Stimulated activated effector memory CD8-positive, alpha-beta T cell treated with anti-CD3 and anti-CD28 coated beads, Interleukin-12 subunit alpha, Interleukin-12 subunit beta, amount 100 ng/mL, for 72 hours (primary cell): ENCODE measurements around the gene LENG1.
"Not testable (repeated sequence)": the region's sequence is repeated elsewhere in the genome, so short reads cannot be mapped to it uniquely, and the experiment has no call there.

Experiments used
- ATAC-seq: fragments of 150-1000 bp; cut with Tn5 transposase; 2 replicates; pipeline ENCODE4 v1.10.0; 2021
- DNase-seq, 2 donors: peaks; one replicate each; pipeline ENCODE4 v3.0.0; 2021 to 2022; ENCODE audit warnings: low spot score in 2 of 2
- H3K27ac Mint-ChIP-seq: one replicate; pipeline ENCODE4 v1.8.0; 2022; ENCODE audit warnings: mild to moderate bottlenecking, mixed read lengths
- H3K36me3 Mint-ChIP-seq: one replicate; pipeline ENCODE4 v1.8.0; 2022; ENCODE audit warnings: mild to moderate bottlenecking, mixed read lengths
- H3K4me1 Mint-ChIP-seq: one replicate; pipeline ENCODE4 v1.8.0; 2022; ENCODE audit warnings: mixed read lengths
- H3K4me3 Mint-ChIP-seq: one replicate; pipeline ENCODE4 v1.8.0; 2022; ENCODE audit warnings: mild to moderate bottlenecking, mixed read lengths
- H3K9me3 Mint-ChIP-seq: one replicate; pipeline ENCODE4 v1.8.0; 2022; ENCODE audit warnings: mixed read lengths

Gene LENG1

GRCh38 chr19:54159352-54160181 is at the start of gene LENG1:
Gene LENG1, minus strand, starts transcription at chr19:54159721. Its CDS starts 26 bp downstream, at chr19:54159695.
- DNase-seq: peak; percentile 85 to 97
- Mint-ChIP-seq H3K36me3 (peaks cover 58% of the 10 kb centered on the region), H3K27ac (peak within 1 kb of the TSS; percentile 93), H3K4me1 (peaks cover 68% of the 10 kb centered on the region), H3K9me3 (no peaks in the 10 kb centered on the region), H3K4me3 (peak within 1 kb of the TSS; percentile 91)
- ATAC-seq: peak; percentile 95

GRCh38 chr19:54208784-54209057 is 49.2 kb upstream of the LENG1 start:
- Mint-ChIP-seq H3K27ac (peak overlapping the region; percentile 90), H3K4me3 (peak overlapping the region; percentile 88), H3K36me3 (peaks cover 93% of the 10 kb centered on the region), H3K9me3 (no peaks in the 10 kb centered on the region), H3K4me1 (peaks cover 78% of the 10 kb centered on the region)
- DNase-seq (peak in 1 of 2 donors; percentile 63), ATAC-seq (no peak)

GRCh38 chr19:54207983-54208783 is 48.7 kb upstream of the LENG1 start:
- Mint-ChIP-seq H3K4me1 (peaks cover 83% of the 10 kb centered on the region), H3K4me3 (peak overlapping the region; percentile 88), H3K9me3 (no peaks in the 10 kb centered on the region), H3K27ac (peak overlapping the region; percentile 90), H3K36me3 (peaks cover 97% of the 10 kb centered on the region)
- ATAC-seq: no peak
- peak in 1 of 2 donors; percentile 63 for DNase-seq

GRCh38 chr19:54207676-54207982 is 48.1 kb upstream of the LENG1 start:
- peak overlapping the region; percentile 88 for H3K4me3 Mint-ChIP-seq
- H3K4me1 Mint-ChIP-seq: peaks cover 89% of the 10 kb centered on the region
- no peak for ATAC-seq
- no peaks in the 10 kb centered on the region for H3K9me3 Mint-ChIP-seq
- peak overlapping the region; percentile 90 for H3K27ac Mint-ChIP-seq
- H3K36me3 Mint-ChIP-seq: peaks cover 97% of the 10 kb centered on the region
- DNase-seq: no peak

- Mint-ChIP-seq H3K36me3 (peaks cover 97% of the 10 kb centered on the region), H3K27ac (peak overlapping the region; percentile 90), H3K4me1 (peaks cover 93% of the 10 kb centered on the region), H3K4me3 (peak overlapping the region; percentile 88)
- ATAC-seq, H3K9me3 Mint-ChIP-seq, DNase-seq: not testable (repeated sequence)
Measured at GRCh38 chr19:54207193-54207592, 47.7 kb upstream of the LENG1 start.

- ATAC-seq (no peak), DNase-seq (no peak)
- Mint-ChIP-seq H3K36me3 (peaks cover 97% of the 10 kb centered on the region), H3K4me3 (peak overlapping the region; percentile 88), H3K4me1 (peaks cover 97% of the 10 kb centered on the region), H3K27ac (peak overlapping the region; percentile 90), H3K9me3 (no peaks in the 10 kb centered on the region)
Measured at GRCh38 chr19:54206831-54207177, 47.3 kb upstream of the LENG1 start.

- Mint-ChIP-seq H3K4me1 (peaks cover 95% of the 10 kb centered on the region), H3K36me3 (peaks cover 98% of the 10 kb centered on the region), H3K27ac (peak overlapping the region; percentile 90), H3K4me3 (peak overlapping the region; percentile 88), H3K9me3 (no peaks in the 10 kb centered on the region)
- ATAC-seq (no peak), DNase-seq (no peak)
Measured at GRCh38 chr19:54206030-54206830, 46.7 kb upstream of the LENG1 start.

GRCh38 chr19:54204767-54205468 is 45.4 kb upstream of the LENG1 start:
- Mint-ChIP-seq H3K9me3 (no peaks in the 10 kb centered on the region), H3K36me3 (peaks cover 98% of the 10 kb centered on the region), H3K4me3 (peak overlapping the region; percentile 88), H3K4me1 (peaks cover 91% of the 10 kb centered on the region), H3K27ac (peak overlapping the region; percentile 99)
- ATAC-seq (no peak), DNase-seq (no peak)

GRCh38 chr19:54203151-54203611 is 43.7 kb upstream of the LENG1 start:
- peak overlapping the region; percentile 99 for H3K27ac Mint-ChIP-seq

GRCh38 chr19:54201980-54202379 is 42.5 kb upstream of the LENG1 start:
- ATAC-seq: no peak
- Mint-ChIP-seq H3K4me1 (peaks cover 67% of the 10 kb centered on the region), H3K4me3 (peak overlapping the region; percentile 88), H3K36me3 (peaks cover 69% of the 10 kb centered on the region), H3K27ac (peak overlapping the region; percentile 99), H3K9me3 (no peaks in the 10 kb centered on the region)
- DNase-seq: no peak

More at GRCh38 chr19:54203151-54203611, 43.7 kb upstream of the LENG1 start:
- H3K4me1 Mint-ChIP-seq: peaks cover 79% of the 10 kb centered on the region
- H3K9me3 Mint-ChIP-seq: no peaks in the 10 kb centered on the region
- H3K4me3 Mint-ChIP-seq: peak overlapping the region; percentile 88
- peaks cover 81% of the 10 kb centered on the region for H3K36me3 Mint-ChIP-seq
- no peak for DNase-seq
- no peak for ATAC-seq

- Mint-ChIP-seq H3K4me3 (peak overlapping the region; percentile 88), H3K36me3 (peaks cover 63% of the 10 kb centered on the region), H3K9me3 (no peaks in the 10 kb centered on the region), H3K4me1 (peaks cover 60% of the 10 kb centered on the region), H3K27ac (peak overlapping the region; percentile 99)
- no peak for ATAC-seq
- no peak for DNase-seq
Measured at GRCh38 chr19:54201172-54201701, 41.7 kb upstream of the LENG1 start.

- H3K4me3 Mint-ChIP-seq: peak overlapping the region; percentile 88
- H3K36me3 Mint-ChIP-seq: peaks cover 63% of the 10 kb centered on the region
- H3K9me3 Mint-ChIP-seq: no peaks in the 10 kb centered on the region
- H3K4me1 Mint-ChIP-seq: peaks cover 42% of the 10 kb centered on the region
- DNase-seq: no peak
- no peak for ATAC-seq
- peak overlapping the region; percentile 99 for H3K27ac Mint-ChIP-seq
Measured at GRCh38 chr19:54199401-54199800, 39.9 kb upstream of the LENG1 start.

GRCh38 chr19:54197121-54197520 is 37.6 kb upstream of the LENG1 start:
- peaks cover 61% of the 10 kb centered on the region for H3K36me3 Mint-ChIP-seq
- ATAC-seq (no peak), DNase-seq (no peak)
- no peak overlapping the region for H3K27ac Mint-ChIP-seq
- H3K4me3 Mint-ChIP-seq: no peak overlapping the region
- H3K9me3 Mint-ChIP-seq: no peaks in the 10 kb centered on the region
- peaks cover 31% of the 10 kb centered on the region for H3K4me1 Mint-ChIP-seq

- DNase-seq (no peak), ATAC-seq (no peak)
- Mint-ChIP-seq H3K27ac (no peak overlapping the region), H3K36me3 (peaks cover 59% of the 10 kb centered on the region), H3K4me1 (peaks cover 34% of the 10 kb centered on the region), H3K9me3 (no peaks in the 10 kb centered on the region), H3K4me3 (no peak overlapping the region)
Measured at GRCh38 chr19:54196536-54196935, 37.0 kb upstream of the LENG1 start.
